Mesendoderm (in vitro differentiated cells): Measurements from ENCODE around the gene HOTAIR.
A peak's percentile ranks its signal among the peaks of the same experiment; 100 is the strongest.

ENCODE experiments used
- DNase-seq: peaks from one replicate; pipeline ENCODE4 v3.0.0; 2013
- H2AK5ac ChIP-seq: 2 replicates; pipeline ENCODE4 v1.6.1; 2013; ENCODE audit warnings: low read length, inconsistent platforms
- H2BK120ac ChIP-seq: 2 replicates; pipeline ENCODE4 v1.6.1; 2013; ENCODE audit warnings: low read depth, mild to moderate bottlenecking, low read length, moderate library complexity, mixed read lengths
- H2BK15ac ChIP-seq: replicated peaks from 2 replicates; pipeline ENCODE4 v1.6.1; 2013; ENCODE audit warnings: low read depth, mild to moderate bottlenecking, moderate library complexity
- H2BK5ac ChIP-seq: 2 replicates; pipeline ENCODE4 v1.6.1; 2013; ENCODE audit warnings: low read length, inconsistent platforms
- H3K18ac ChIP-seq: 2 replicates; pipeline ENCODE4 v1.6.1; 2013; ENCODE audit warnings: mild to moderate bottlenecking, low read length, mixed read lengths
- H3K23ac ChIP-seq: one replicate; pipeline ENCODE4 v1.6.1; 2013; ENCODE audit warnings: low read length
- H3K27ac ChIP-seq: 2 replicates; pipeline ENCODE4 v1.5.1; 2013; ENCODE audit warnings: low read depth, mild to moderate bottlenecking, inconsistent platforms, low read length, moderate library complexity
- H3K27me3 ChIP-seq: 2 replicates; pipeline ENCODE4 v1.6.1; 2013; ENCODE audit warnings: low read length, control low read depth, mild to moderate bottlenecking, inconsistent platforms; ENCODE audit not compliant: insufficient read depth, poor library complexity
- H3K36me3 ChIP-seq: 2 replicates; pipeline ENCODE4 v1.6.1; 2013; ENCODE audit warnings: low read length, inconsistent platforms; ENCODE audit not compliant: control insufficient read depth, insufficient read depth
- H3K4ac ChIP-seq: one replicate; pipeline ENCODE4 v1.6.1; 2013; ENCODE audit warnings: low read depth, mild to moderate bottlenecking, low read length, moderate library complexity
- H3K4me1 ChIP-seq: 2 replicates; pipeline ENCODE4 v1.6.1; 2013; ENCODE audit warnings: low read depth, low read length, inconsistent platforms; ENCODE audit not compliant: control insufficient read depth
- H3K4me2 ChIP-seq: 2 replicates; pipeline ENCODE4 v1.6.1; 2013; ENCODE audit warnings: low read length
- H3K4me3 ChIP-seq: 2 replicates; pipeline ENCODE4 v1.5.1; 2013; ENCODE audit warnings: mild to moderate bottlenecking, low read length
- H3K56ac ChIP-seq: one replicate; pipeline ENCODE4 v1.6.1; 2013; ENCODE audit warnings: low read length
- H3K79me1 ChIP-seq: 2 replicates; pipeline ENCODE4 v1.6.1; 2013; ENCODE audit warnings: low read length, inconsistent platforms
- H3K79me2 ChIP-seq: 2 replicates; pipeline ENCODE4 v1.6.1; 2013; ENCODE audit warnings: mild to moderate bottlenecking, low read length; ENCODE audit not compliant: control insufficient read depth, insufficient read depth
- H3K9ac ChIP-seq: 2 replicates; pipeline ENCODE4 v1.6.1; 2013; ENCODE audit warnings: low read length, inconsistent platforms
- H4K5ac ChIP-seq: one replicate; pipeline ENCODE4 v1.6.1; 2013; ENCODE audit warnings: low read length
- H4K8ac ChIP-seq: one replicate; pipeline ENCODE4 v1.6.1; 2013; ENCODE audit warnings: low read depth, mild to moderate bottlenecking, control low read depth, low read length, moderate library complexity
- WGBS: extraction: QIAGEN DNeasy Blood & Tissue Kit; methylation state at CpG from one replicate; pipeline ENCODE4 v1.1.7; 2013; ENCODE audit warnings: low lambda C conversion rate, missing lambda C conversion rate; ENCODE audit not compliant: insufficient coverage; ENCODE audit errors: extremely low coverage; 5-methylcytosine and 5-hydroxymethylcytosine counted together

HOTAIR gene

DNA sequence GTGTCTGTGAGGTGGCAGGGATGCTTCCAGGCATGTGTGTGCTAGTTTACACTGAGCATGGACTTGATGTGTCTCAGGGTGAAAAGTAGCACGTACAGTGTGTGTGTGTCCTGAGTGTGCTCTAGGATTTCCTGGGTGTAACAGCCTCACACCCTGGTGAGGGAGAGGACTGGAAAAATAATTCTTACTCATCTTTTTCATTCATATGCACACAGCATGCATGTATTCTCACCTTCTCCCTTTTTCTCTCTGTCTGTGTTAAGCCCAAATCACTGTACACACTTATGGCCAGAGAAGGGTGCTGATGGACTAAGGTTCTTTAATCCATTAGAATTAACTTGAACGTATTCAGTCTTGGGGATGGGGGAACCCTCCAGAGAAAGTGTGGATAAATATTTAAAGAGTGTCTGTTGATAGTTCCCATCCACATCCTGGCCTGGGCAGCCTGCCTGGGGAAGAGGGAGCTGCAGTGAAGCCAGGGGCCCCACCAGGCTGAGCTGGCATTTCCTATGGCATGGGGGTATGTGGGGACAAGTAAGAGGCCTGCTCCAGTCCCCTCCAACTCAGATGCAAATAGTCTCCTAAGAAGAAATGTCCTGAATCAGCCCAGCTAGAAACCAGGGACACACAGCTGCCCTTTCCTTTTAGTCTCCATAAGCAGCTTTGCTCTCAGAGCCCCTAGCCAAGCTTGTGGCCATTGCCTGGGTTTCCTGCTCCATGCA is 32.9 kb upstream of the HOTAIR start:
- Histone ChIP-seq H3K18ac (no peak overlapping the region), H3K79me1 (no peaks in the 10 kb centered on the region), H3K4ac (no peak overlapping the region), H3K56ac (no peak overlapping the region), H4K8ac (no peak overlapping the region), H3K4me3 (no peak overlapping the region), H3K27ac (no peak overlapping the region), H3K9ac (no peak overlapping the region), H3K36me3 (no peaks in the 10 kb centered on the region), H2BK15ac (no peak overlapping the region), H3K4me2 (no peak overlapping the region), H3K4me1 (no peaks in the 10 kb centered on the region), H2BK5ac (no peak overlapping the region), H4K5ac (no peak overlapping the region), H3K79me2 (no peaks in the 10 kb centered on the region), H2AK5ac (no peak overlapping the region), H3K23ac (no peak overlapping the region), H2BK120ac (no peak overlapping the region), H3K27me3 (peaks cover 87% of the 10 kb centered on the region)
- no CpG with 5 or more reads among the region's 2 CpGs for WGBS
- DNase-seq, result no peak

DNA sequence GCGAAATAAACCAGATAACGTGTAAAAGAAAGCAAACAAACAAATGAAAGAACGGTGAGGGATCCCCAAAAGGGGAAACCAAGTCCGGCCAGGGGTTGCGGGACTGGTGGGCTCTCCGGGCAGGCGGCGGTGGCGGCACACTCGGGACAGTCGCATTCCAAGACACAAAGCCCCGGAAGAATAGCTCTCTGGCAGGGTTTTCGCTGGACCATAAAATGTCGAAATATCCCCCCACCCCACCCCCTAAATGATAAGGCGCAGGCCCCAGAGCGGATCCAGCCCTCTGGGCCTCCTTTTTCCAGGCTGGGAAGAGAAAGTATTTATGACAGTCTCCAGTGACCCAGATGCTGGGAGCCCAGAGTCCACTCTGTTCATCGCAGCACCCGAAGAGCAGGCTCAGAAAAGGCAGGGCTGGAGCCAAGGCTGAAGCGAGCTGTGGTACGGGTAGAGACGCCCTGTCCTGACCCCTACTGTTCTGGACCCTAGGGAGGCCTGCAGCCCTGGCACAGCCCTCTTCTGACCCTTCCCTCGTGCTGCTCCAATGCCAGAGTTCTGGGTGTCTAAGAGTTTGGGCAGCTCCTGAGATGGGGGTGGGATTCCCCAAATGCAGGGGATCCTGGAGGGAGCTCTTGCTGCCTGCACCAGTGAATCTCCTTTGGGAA is 31.9 kb upstream of the HOTAIR start:
- Histone ChIP-seq H3K56ac (no peak overlapping the region), H2BK15ac (no peak overlapping the region), H3K79me1 (no peaks in the 10 kb centered on the region), H2BK5ac (no peak overlapping the region), H3K27me3 (peaks cover 93% of the 10 kb centered on the region), H3K4me2 (no peak overlapping the region), H3K36me3 (no peaks in the 10 kb centered on the region), H3K4me3 (no peak overlapping the region), H3K4me1 (no peaks in the 10 kb centered on the region), H3K79me2 (no peaks in the 10 kb centered on the region), H3K18ac (no peak overlapping the region), H3K23ac (no peak overlapping the region), H3K4ac (no peak overlapping the region), H4K5ac (no peak overlapping the region), H3K9ac (no peak overlapping the region), H4K8ac (no peak overlapping the region), H2BK120ac (no peak overlapping the region), H3K27ac (no peak overlapping the region), H2AK5ac (no peak overlapping the region)
- no CpG with 5 or more reads among the region's 22 CpGs for WGBS
- DNase-seq, result no peak

DNA sequence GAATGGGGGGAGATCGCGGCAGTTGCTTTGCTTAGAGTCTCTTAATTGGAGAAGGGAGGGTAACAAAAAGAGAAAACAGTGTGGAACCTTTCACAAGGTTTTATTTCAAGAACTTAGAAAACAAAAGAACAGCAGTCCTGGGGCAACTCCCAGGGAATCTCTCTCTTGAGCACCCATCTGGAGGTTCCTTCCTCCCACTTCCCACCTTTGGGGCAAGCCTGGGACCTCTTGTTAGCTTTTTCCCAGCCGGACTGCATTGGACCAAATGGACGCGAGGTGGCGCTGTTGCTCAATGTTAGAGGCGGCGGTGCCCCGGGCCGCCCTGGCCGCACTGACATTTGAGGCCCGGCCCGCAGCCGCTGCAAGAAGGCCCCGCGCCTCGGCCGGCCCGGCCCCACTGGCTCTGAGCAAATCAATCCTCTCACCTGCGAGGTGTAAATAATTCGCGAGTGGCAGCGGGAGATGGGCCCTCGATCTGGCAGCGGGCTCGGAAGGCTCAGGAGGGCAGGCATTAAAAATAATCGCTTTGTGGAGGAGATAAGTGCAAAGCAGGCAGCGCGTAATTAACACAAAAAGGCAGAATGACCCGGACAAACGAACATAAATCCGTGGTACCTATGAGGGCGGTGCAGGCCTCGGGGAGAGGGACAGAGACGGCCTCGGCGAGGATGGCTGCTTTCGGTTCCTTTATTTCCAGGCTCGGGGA is 31.3 kb upstream of the HOTAIR start:
- Histone ChIP-seq H3K4me3 (no peak overlapping the region), H3K27me3 (peaks cover 95% of the 10 kb centered on the region), H4K5ac (no peak overlapping the region), H3K9ac (no peak overlapping the region), H3K4ac (no peak overlapping the region), H3K79me1 (no peaks in the 10 kb centered on the region), H3K4me2 (no peak overlapping the region), H3K56ac (no peak overlapping the region), H3K36me3 (no peaks in the 10 kb centered on the region), H2AK5ac (no peak overlapping the region), H2BK5ac (no peak overlapping the region), H4K8ac (no peak overlapping the region), H2BK15ac (no peak overlapping the region), H2BK120ac (no peak overlapping the region), H3K23ac (no peak overlapping the region), H3K79me2 (no peaks in the 10 kb centered on the region), H3K27ac (no peak overlapping the region), H3K4me1 (no peaks in the 10 kb centered on the region), H3K18ac (no peak overlapping the region)
- WGBS, result no CpG with 5 or more reads among the region's 39 CpGs
- DNase-seq, result peak; percentile 86

DNA sequence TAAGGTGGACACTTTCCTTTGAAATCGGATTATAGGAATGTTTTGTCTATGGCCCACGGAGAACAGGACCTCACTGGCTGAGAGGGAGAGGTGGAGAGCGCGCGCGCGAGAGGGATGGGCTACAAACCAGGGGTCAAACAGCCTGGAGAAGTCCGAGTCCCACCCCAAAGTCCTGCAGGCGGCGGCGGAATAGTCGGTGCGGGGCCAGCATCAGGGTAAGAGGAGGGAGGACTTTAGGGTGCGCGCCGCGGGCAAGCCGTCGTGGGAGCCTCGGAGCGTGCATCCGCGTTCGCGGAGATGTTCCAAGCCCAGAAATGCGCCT is 30.7 kb upstream of the HOTAIR start:
- no CpG with 5 or more reads among the region's 26 CpGs for WGBS
- Histone ChIP-seq H3K18ac (no peak overlapping the region), H3K36me3 (no peaks in the 10 kb centered on the region), H3K9ac (no peak overlapping the region), H3K27ac (no peak overlapping the region), H3K23ac (no peak overlapping the region), H4K5ac (no peak overlapping the region), H3K4me2 (no peak overlapping the region), H2BK120ac (no peak overlapping the region), H3K4me3 (no peak overlapping the region), H4K8ac (no peak overlapping the region), H3K56ac (no peak overlapping the region), H3K79me1 (no peaks in the 10 kb centered on the region), H3K79me2 (no peaks in the 10 kb centered on the region), H3K27me3 (peaks cover 95% of the 10 kb centered on the region), H3K4ac (no peak overlapping the region), H2BK15ac (no peak overlapping the region), H2AK5ac (no peak overlapping the region), H3K4me1 (no peaks in the 10 kb centered on the region), H2BK5ac (no peak overlapping the region)
- DNase-seq, result no peak

DNA sequence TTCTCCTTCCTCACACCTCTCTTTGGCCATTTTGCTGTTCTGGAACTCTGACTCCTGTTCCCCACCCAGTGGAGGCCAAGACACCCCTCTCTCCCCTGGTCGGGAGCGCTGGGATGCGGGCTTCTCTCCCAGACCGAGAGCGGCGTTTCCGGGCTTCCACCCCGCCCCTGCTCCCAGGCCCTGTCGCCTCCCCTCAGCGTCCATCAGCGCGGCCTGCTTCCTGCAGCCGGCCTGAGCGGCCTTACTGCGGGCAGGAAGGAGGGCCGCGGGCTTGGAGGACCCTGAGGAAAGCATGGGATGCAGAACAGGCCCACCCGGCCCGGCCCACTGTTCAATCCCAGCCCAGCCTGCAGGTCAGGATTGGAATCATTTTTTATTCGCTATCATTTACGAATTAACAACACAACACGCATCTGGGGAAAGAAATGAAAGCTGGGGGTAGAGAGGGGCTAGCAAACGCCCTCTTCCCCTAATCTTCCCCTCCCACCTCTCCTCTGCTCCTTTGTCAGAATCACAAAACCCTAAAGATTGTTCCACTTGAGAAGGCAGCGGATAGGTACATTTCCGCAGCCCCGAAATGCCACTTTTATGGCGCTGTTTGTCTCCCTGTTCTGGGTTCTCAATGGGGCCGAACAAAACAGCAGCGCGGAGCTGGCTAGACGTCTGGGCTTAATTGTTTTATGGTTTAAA is 30.2 kb upstream of the HOTAIR start:
- H3K23ac ChIP-seq, result no peak overlapping the region
- H3K27me3 ChIP-seq, result peaks cover 95% of the 10 kb centered on the region
- no peaks in the 10 kb centered on the region for H3K4me1 ChIP-seq
- H3K79me2 ChIP-seq, result no peaks in the 10 kb centered on the region
- no peak overlapping the region for H3K4me3 ChIP-seq
- no peak overlapping the region for H3K4me2 ChIP-seq
- no peak for DNase-seq
- H4K5ac ChIP-seq, result no peak overlapping the region
- no peak overlapping the region for H3K9ac ChIP-seq
- no peak overlapping the region for H2BK120ac ChIP-seq
- H3K4ac ChIP-seq, result no peak overlapping the region
- no peak overlapping the region for H4K8ac ChIP-seq
- no peaks in the 10 kb centered on the region for H3K79me1 ChIP-seq
- H3K18ac ChIP-seq, result no peak overlapping the region
- no peak overlapping the region for H2BK5ac ChIP-seq
- H3K56ac ChIP-seq, result no peak overlapping the region
- no CpG with 5 or more reads among the region's 31 CpGs for WGBS
- H3K36me3 ChIP-seq, result no peaks in the 10 kb centered on the region
- no peak overlapping the region for H3K27ac ChIP-seq
- H2BK15ac ChIP-seq, result no peak overlapping the region
- H2AK5ac ChIP-seq, result no peak overlapping the region
